ENCODE measurements around the gene APBB2.

DNA sequence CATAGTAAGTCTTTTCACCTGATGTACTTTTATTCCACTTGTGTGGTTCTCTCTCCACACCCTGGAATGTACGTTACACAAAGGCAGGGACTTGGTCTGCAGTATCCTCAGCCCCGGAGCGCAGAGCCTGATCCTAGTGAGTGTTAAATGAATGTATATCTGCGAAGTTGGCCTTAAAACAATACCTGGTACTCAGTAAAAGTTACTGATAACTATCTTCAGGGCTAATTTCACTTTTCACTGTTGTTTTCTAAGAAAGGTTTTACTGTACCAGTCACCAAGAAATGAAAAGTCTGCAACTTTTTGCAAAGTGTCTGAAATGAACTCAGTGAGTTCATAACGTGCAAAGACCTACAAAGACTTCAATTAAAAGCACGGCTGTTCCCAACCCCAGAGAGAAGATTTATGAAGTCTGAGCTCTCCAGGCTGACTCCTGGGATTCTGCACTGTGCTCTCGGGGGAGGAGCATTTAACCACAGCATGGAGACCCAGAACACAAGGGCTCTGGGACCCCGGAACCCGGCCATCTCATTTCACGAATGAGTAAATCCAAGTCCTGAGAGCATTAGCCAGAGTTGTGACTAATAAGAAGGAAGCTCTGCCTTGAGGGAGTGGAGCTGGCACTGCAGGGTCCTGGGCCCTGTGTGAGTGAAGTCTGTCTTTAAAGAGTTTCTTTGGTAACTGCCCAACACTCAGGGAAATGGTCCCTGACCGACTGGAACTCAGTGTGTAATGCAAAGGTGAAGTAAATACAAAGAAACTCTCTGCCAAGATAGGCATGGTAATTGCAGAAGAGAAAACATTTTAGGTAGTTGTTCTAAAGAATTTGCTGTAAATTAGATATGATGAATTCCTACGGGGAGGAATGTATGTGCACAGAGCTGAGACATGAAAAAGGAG lies 298.8 kb downstream of the APBB2 start:
- TF ChIP-seq EZH2 (IDR thresholded peaks at IDR 0.05; ENCODE audit: low read depth, low read length, severe bottlenecking): no peak
- TF ChIP-seq, protein P1, sequence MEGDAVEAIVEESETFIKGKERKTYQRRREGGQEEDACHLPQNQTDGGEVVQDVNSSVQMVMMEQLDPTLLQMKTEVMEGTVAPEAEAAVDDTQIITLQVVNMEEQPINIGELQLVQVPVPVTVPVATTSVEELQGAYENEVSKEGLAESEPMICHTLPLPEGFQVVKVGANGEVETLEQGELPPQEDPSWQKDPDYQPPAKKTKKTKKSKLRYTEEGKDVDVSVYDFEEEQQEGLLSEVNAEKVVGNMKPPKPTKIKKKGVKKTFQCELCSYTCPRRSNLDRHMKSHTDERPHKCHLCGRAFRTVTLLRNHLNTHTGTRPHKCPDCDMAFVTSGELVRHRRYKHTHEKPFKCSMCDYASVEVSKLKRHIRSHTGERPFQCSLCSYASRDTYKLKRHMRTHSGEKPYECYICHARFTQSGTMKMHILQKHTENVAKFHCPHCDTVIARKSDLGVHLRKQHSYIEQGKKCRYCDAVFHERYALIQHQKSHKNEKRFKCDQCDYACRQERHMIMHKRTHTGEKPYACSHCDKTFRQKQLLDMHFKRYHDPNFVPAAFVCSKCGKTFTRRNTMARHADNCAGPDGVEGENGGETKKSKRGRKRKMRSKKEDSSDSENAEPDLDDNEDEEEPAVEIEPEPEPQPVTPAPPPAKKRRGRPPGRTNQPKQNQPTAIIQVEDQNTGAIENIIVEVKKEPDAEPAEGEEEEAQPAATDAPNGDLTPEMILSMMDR (IDR thresholded peaks at IDR 0.05; ENCODE audit: control extremely low read depth in 1 of 3, insufficient read depth in 1 of 3, low read depth in 1 of 3, low read length in 3 of 3): no peak
- TF ChIP-seq EP300 (IDR thresholded peaks at IDR 0.05; ENCODE audit: borderline replicate concordance in 1 of 2, low read depth in 2 of 2, low read length in 2 of 2): no peak
- no peak for TF ChIP-seq POLR2AphosphoS5 (IDR thresholded peaks at IDR 0.05; ENCODE audit: low read depth, low read length)
- TF ChIP-seq TAF1 (IDR thresholded peaks at IDR 0.05; ENCODE audit: low read depth, low read length): no peak
- TF ChIP-seq USF2 (IDR thresholded peaks at IDR 0.05; ENCODE audit: low read length): no peak

Data from H1 (cell line).